ENCODE data around the gene AAK1. TPM values are rescaled to one million over a fixed set of nuclear protein-coding genes. Genes with fewer than 3 reads are reported as not detected.
A peak's percentile ranks its signal among the peaks of the same experiment; 100 is the strongest.
"Not testable (repeated sequence)": the region's sequence is repeated elsewhere in the genome, so short reads cannot be mapped to it uniquely, and the experiment has no call there.

The AAK1 gene
- total RNA-seq, 2 experiments from 2014 or later: 115 to 121 TPM

- no peak overlapping the region for H3K4me3 Mint-ChIP-seq
- no peaks in the 10 kb centered on the region for H3K27me3 Mint-ChIP-seq
- DNase-seq: no peak
- POLR2A ChIA-PET: no interaction called here
- CTCF ChIA-PET: interaction anchor here (2.1 kb wide), 1 partner anchor 11 kb away, joined by 21 read pairs; no protein-coding TSS in a partner anchor
- no peaks in the 10 kb centered on the region for H3K9me3 Mint-ChIP-seq
- peaks cover 40% of the 10 kb centered on the region for H3K4me1 Mint-ChIP-seq
- H3K36me3 Mint-ChIP-seq (ENCODE audit: low read depth): peaks cover 25% of the 10 kb centered on the region
- no peak overlapping the region for H3K27ac Mint-ChIP-seq
These were observed 66.7 kb downstream of the AAK1 start for GRCh38 chr2:69576880-69577279.

- H3K27me3 Mint-ChIP-seq: no peaks in the 10 kb centered on the region
- H3K27ac Mint-ChIP-seq: no peak overlapping the region
- H3K36me3 Mint-ChIP-seq (ENCODE audit: low read depth): peaks cover 33% of the 10 kb centered on the region
- ChIA-PET POLR2A (no interaction called here), CTCF (interaction anchor here (2.1 kb wide), 1 partner anchor 11 kb away, joined by 21 read pairs; no protein-coding TSS in a partner anchor)
- no peak for DNase-seq
- peaks cover 46% of the 10 kb centered on the region for H3K4me1 Mint-ChIP-seq
- H3K9me3 Mint-ChIP-seq: no peaks in the 10 kb centered on the region
- H3K4me3 Mint-ChIP-seq: no peak overlapping the region
These were observed 67.6 kb downstream of the AAK1 start for GRCh38 chr2:69575926-69576325.

DNA sequence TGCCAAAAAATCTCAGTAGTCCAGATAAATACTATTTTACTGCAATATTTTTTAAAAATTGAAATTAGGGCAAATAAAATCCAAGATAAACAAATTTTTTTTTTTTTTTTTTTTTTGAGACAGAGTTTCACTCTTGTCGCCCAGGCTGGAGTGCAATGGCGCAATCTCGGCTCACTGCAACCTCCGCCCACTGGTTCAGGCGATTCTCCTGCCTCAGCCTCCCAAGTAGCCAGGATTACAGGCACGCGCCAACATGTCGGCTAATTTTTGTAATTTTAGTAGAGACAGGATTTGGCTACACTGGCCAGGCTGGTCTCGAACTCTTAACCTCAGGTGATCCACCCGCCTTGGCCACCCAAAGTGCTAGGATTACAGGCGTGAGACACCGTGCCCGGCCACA is 68.2 kb downstream of the AAK1 start:
- H3K4me3 Mint-ChIP-seq, H3K27ac Mint-ChIP-seq, H3K9me3 Mint-ChIP-seq, H3K27me3 Mint-ChIP-seq, POLR2A ChIA-PET, CTCF ChIA-PET, DNase-seq: not testable (repeated sequence)
- Mint-ChIP-seq H3K4me1 (peaks cover 46% of the 10 kb centered on the region), H3K36me3 (ENCODE audit: low read depth) (peaks cover 32% of the 10 kb centered on the region)

GRCh38 chr2:69572641-69573040 is 70.9 kb downstream of the AAK1 start:
- Mint-ChIP-seq H3K27ac (no peak overlapping the region), H3K4me3 (no peak overlapping the region), H3K4me1 (peaks cover 38% of the 10 kb centered on the region), H3K36me3 (ENCODE audit: low read depth) (peaks cover 17% of the 10 kb centered on the region), H3K27me3 (no peaks in the 10 kb centered on the region), H3K9me3 (no peaks in the 10 kb centered on the region)
- no peak for DNase-seq
- ChIA-PET POLR2A (interaction anchor here (1.4 kb wide), 1 partner anchor 11 kb away, joined by 5 read pairs; no protein-coding TSS in a partner anchor), CTCF (interaction anchor here (0.8 to 2.3 kb wide), 2 partner anchors 8 to 43 kb away, joined by 3 to 24 read pairs; no protein-coding TSS in a partner anchor)

- peaks cover 17% of the 10 kb centered on the region for H3K36me3 Mint-ChIP-seq (ENCODE audit: low read depth)
- ChIA-PET POLR2A (interaction anchor here (1.1 kb wide), 1 partner anchor 11 kb away, joined by 3 read pairs; no protein-coding TSS in a partner anchor), CTCF (interaction anchor here (0.9 to 2.7 kb wide), 3 partner anchors 11 to 154 kb away, joined by 3 to 7 read pairs (median 6); no protein-coding TSS in a partner anchor)
- H3K27ac Mint-ChIP-seq: no peak overlapping the region
- DNase-seq: no peak
- peaks cover 44% of the 10 kb centered on the region for H3K4me1 Mint-ChIP-seq
- no peaks in the 10 kb centered on the region for H3K27me3 Mint-ChIP-seq
- no peaks in the 10 kb centered on the region for H3K9me3 Mint-ChIP-seq
- H3K4me3 Mint-ChIP-seq: no peak overlapping the region
These were observed 72.3 kb downstream of the AAK1 start for GRCh38 chr2:69571189-69571588.

GRCh38 chr2:69570474-69570873 is 73.1 kb downstream of the AAK1 start:
- H3K4me3 Mint-ChIP-seq: no peak overlapping the region
- H3K36me3 Mint-ChIP-seq (ENCODE audit: low read depth): peaks cover 20% of the 10 kb centered on the region
- DNase-seq: no peak
- no peaks in the 10 kb centered on the region for H3K27me3 Mint-ChIP-seq
- H3K4me1 Mint-ChIP-seq: peaks cover 44% of the 10 kb centered on the region
- CTCF ChIA-PET: interaction anchor here (1.7 to 2.7 kb wide), 2 partner anchors 9 to 155 kb away, joined by 4 to 7 read pairs; no protein-coding TSS in a partner anchor
- no peak overlapping the region for H3K27ac Mint-ChIP-seq
- no peaks in the 10 kb centered on the region for H3K9me3 Mint-ChIP-seq
- POLR2A ChIA-PET: interaction anchor here (1.1 kb wide), 1 partner anchor 12 kb away, joined by 3 read pairs; no protein-coding TSS in a partner anchor

DNA sequence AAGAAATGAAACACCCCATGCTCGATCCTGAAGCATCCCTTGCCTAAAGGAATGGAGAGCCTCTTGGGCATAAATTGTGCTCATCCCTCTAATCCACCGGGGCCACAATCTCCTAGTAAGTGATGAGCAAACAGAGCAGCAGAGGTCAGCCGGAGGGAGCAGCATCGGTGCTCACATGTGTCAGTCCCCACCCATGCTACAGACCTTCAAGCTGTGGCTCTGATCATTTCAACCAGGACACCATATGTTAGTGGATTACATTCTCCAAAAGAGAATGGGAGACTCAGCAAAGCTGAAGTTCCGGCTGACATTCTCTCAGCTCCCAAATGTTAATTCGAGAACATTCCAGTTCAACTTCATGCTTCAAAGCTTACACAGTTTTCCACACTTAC is 75.6 kb downstream of the AAK1 start:
- ChIA-PET POLR2A (interaction anchor here (1.1 kb wide), 1 partner anchor 77 kb away, joined by 3 read pairs; no protein-coding TSS in a partner anchor), CTCF (interaction anchor here (0.7 to 1.4 kb wide), 2 partner anchors 58 to 131 kb away, joined by 3 to 6 read pairs; partner anchors contain the start of gene NFU1)
- H3K27me3 Mint-ChIP-seq: no peaks in the 10 kb centered on the region
- H3K4me3 Mint-ChIP-seq: no peak overlapping the region
- H3K4me1 Mint-ChIP-seq: peaks cover 55% of the 10 kb centered on the region
- no peak overlapping the region for H3K27ac Mint-ChIP-seq
- H3K36me3 Mint-ChIP-seq (ENCODE audit: low read depth): peaks cover 22% of the 10 kb centered on the region
- DNase-seq: no peak
- H3K9me3 Mint-ChIP-seq: no peaks in the 10 kb centered on the region

- CTCF ChIA-PET: interaction anchor here (0.7 to 3.6 kb wide), 12 partner anchors 9 to 157 kb away, joined by 3 to 50 read pairs (median 14); partner anchors contain the start of genes AAK1 and NFU1
- Mint-ChIP-seq H3K4me1 (peaks cover 51% of the 10 kb centered on the region), H3K27me3 (no peaks in the 10 kb centered on the region), H3K27ac (no peak overlapping the region), H3K9me3 (no peaks in the 10 kb centered on the region), H3K4me3 (no peak overlapping the region), H3K36me3 (ENCODE audit: low read depth) (peaks cover 19% of the 10 kb centered on the region)
- no peak for DNase-seq
- POLR2A ChIA-PET: interaction anchor here (1.1 kb wide), 1 partner anchor 78 kb away, joined by 3 read pairs; no protein-coding TSS in a partner anchor
These were observed 76.2 kb downstream of the AAK1 start for GRCh38 chr2:69567157-69567908.

DNA sequence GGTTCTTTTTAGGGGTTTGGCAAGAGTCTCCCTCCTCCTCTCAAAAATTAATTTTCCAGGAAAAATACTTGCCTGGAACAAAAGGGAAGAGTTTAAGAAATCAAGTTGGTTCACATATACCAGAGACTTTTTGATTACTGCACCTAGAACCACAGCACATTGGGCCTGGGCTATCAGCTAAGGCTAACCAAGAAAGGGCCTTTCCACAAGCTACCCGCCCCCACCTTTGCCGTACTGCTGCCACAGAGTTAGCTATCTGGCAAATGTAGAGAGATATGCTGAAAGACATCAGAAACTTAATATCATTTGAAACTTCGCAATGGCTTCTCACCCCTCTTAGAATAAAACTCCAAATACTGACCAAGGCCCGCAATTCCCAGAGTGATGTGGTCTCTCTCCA is 76.9 kb downstream of the AAK1 start:
- DNase-seq: no peak
- no peaks in the 10 kb centered on the region for H3K27me3 Mint-ChIP-seq
- ChIA-PET POLR2A (no interaction called here), CTCF (interaction anchor here (1.3 to 3.6 kb wide), 20 partner anchors 9 to 180 kb away, joined by 3 to 50 read pairs (median 8); partner anchors contain the start of genes AAK1, ANXA4 and GFPT1)
- peaks cover 20% of the 10 kb centered on the region for H3K36me3 Mint-ChIP-seq (ENCODE audit: low read depth)
- no peak overlapping the region for H3K4me3 Mint-ChIP-seq
- H3K27ac Mint-ChIP-seq: no peak overlapping the region
- H3K9me3 Mint-ChIP-seq: no peaks in the 10 kb centered on the region
- peaks cover 50% of the 10 kb centered on the region for H3K4me1 Mint-ChIP-seq

GRCh38 chr2:69565431-69565839 is 78.1 kb downstream of the AAK1 start:
- H3K4me1 Mint-ChIP-seq: peaks cover 42% of the 10 kb centered on the region
- peak; percentile 70 for DNase-seq
- peak overlapping the region; percentile 37 for H3K27ac Mint-ChIP-seq
- no peaks in the 10 kb centered on the region for H3K9me3 Mint-ChIP-seq
- H3K36me3 Mint-ChIP-seq (ENCODE audit: low read depth): peaks cover 11% of the 10 kb centered on the region
- CTCF ChIA-PET: interaction anchor here (0.7 to 3.6 kb wide), 54 partner anchors 9 to 282 kb away, joined by 3 to 50 read pairs (median 7); partner anchors contain the start of genes AAK1, ANXA4, GFPT1 and NFU1
- no peak overlapping the region for H3K4me3 Mint-ChIP-seq
- POLR2A ChIA-PET: interaction anchor here (0.7 to 1.5 kb wide), 7 partner anchors 63 to 349 kb away, joined by 3 to 12 read pairs (median 3); partner anchors contain the start of genes AAK1, MXD1 and NFU1
- H3K27me3 Mint-ChIP-seq: no peaks in the 10 kb centered on the region

DNA sequence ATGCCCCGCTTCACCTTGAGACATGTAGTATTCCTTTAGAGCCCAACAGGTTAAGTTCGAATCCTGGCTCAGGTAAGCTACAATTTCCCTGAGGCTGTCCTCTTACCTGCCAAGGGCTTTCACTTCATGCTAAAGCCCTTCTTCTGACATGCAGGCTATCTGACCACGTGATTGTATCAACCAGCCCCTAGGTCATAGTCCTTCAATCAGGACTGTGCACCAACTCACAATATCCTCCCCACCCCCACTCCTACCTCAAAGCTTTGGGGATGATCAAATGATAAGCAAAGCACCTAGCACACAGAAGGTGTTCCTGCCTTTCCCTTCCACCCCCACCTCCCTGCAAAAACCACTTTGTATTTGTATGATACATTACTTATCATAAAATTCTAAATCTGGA is 78.9 kb downstream of the AAK1 start:
- H3K27me3 Mint-ChIP-seq: no peaks in the 10 kb centered on the region

DNA sequence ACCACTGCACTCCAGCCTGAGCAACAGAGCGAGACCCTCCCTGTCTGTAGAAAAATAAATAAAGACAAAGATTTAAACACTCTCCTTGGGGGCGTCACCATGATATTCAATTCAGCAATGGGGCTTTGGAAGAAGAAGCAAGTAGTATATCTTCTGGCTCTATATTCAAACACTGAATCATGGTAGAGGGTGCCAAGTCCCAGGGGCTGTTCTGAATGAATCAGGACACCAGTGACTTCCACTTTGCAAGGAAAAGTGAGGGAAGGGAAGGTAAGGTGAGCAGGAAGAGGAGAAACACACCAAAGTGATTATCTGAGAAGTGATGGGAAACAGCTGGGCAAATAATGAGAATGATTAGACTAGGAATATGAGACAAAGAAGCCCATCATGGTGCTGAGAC is 80.5 kb downstream of the AAK1 start:
- Mint-ChIP-seq H3K9me3 (no peaks in the 10 kb centered on the region), H3K4me3 (no peak overlapping the region), H3K4me1 (peaks cover 43% of the 10 kb centered on the region), H3K36me3 (ENCODE audit: low read depth) (peaks cover 8% of the 10 kb centered on the region), H3K27ac (no peak overlapping the region), H3K27me3 (no peaks in the 10 kb centered on the region)
- ChIA-PET POLR2A (interaction anchor here (1.0 kb wide), 1 partner anchor 81 kb away, joined by 3 read pairs; no protein-coding TSS in a partner anchor), CTCF (interaction anchor here (0.7 to 3.2 kb wide), 3 partner anchors 12 to 262 kb away, joined by 3 to 12 read pairs (median 3); no protein-coding TSS in a partner anchor)
- DNase-seq: no peak

More for the DNA sequence above, 78.9 kb downstream of the AAK1 start:
- ChIA-PET CTCF (interaction anchor here (0.7 to 3.6 kb wide), 46 partner anchors 8 to 300 kb away, joined by 3 to 50 read pairs (median 7); partner anchors contain the start of genes AAK1 and NFU1), POLR2A (interaction anchor here (0.8 to 1.5 kb wide), 8 partner anchors 10 to 350 kb away, joined by 3 to 12 read pairs (median 4); partner anchors contain the start of genes AAK1, MXD1 and NFU1)
- no peak for DNase-seq
- H3K27ac Mint-ChIP-seq: peak overlapping the region; percentile 36
- peaks cover 8% of the 10 kb centered on the region for H3K36me3 Mint-ChIP-seq (ENCODE audit: low read depth)
- no peaks in the 10 kb centered on the region for H3K9me3 Mint-ChIP-seq
- H3K4me1 Mint-ChIP-seq: peaks cover 43% of the 10 kb centered on the region
- H3K4me3 Mint-ChIP-seq: no peak overlapping the region

- Mint-ChIP-seq H3K4me3 (no peak overlapping the region), H3K36me3 (ENCODE audit: low read depth) (peaks cover 14% of the 10 kb centered on the region), H3K9me3 (no peaks in the 10 kb centered on the region), H3K27ac (no peak overlapping the region), H3K27me3 (no peaks in the 10 kb centered on the region), H3K4me1 (peaks cover 36% of the 10 kb centered on the region)
- CTCF ChIA-PET: interaction anchor here (0.6 to 2.2 kb wide), 7 partner anchors 9 to 633 kb away, joined by 3 to 19 read pairs (median 4); partner anchors contain the start of gene NFU1
- DNase-seq: no peak
- POLR2A ChIA-PET: no interaction called here
These were observed 82.4 kb downstream of the AAK1 start for GRCh38 chr2:69561101-69561500.

All from activated CD4-positive, alpha-beta memory T cell treated with anti-CD3 and anti-CD28 coated beads, Interleukin-2, amount 10 ng/mL, durations not matched to agents 7 days and 5 days (primary cell).